ENCODE results near the gene FBXL22.
"Not testable (repeated sequence)": the region's sequence is repeated elsewhere in the genome, so short reads cannot be mapped to it uniquely, and the experiment has no call there.

The FBXL22 gene

DNA sequence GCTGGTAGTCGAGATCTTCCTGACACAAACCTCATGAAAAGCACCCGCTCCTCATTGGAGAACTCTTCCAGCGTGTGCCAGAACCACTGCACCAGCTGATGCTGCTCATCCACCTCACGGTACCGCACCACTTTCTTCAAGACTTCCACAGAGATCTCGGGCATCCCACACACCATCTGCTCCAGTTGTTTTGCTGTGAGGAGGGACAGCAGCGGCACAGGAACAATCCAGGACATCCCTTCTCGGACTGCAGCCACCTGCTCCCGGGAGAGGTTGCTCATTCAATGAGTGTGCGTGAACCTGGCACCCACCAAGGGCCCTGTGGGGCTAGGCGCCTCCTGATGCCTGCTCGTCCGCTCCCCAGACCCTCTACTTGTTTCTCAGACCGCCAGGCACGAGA is 15.1 kb downstream of the FBXL22 start:
- DNase-seq (ENCODE audit: low read depth): no peak

DNA sequence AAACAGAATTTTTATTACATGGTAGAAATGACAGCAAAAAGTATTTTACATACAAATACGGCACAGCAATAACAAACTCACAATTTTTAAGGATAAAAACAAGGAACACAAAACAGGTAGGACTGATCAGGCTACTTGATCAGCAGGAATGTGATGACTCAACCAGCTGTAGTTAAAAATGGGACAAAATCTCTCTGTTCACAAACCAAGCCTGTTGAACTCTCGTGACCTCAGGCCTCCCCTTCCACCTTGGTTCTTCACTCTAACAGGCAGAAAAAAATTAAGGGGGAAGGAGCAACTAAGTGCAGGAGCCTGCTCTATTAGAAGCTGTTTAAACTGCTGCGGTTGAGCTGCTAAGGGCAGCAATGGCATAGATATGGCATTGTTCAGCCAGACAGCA is 18.7 kb downstream of the FBXL22 start:
- DNase-seq (ENCODE audit: low read depth): no peak

DNA sequence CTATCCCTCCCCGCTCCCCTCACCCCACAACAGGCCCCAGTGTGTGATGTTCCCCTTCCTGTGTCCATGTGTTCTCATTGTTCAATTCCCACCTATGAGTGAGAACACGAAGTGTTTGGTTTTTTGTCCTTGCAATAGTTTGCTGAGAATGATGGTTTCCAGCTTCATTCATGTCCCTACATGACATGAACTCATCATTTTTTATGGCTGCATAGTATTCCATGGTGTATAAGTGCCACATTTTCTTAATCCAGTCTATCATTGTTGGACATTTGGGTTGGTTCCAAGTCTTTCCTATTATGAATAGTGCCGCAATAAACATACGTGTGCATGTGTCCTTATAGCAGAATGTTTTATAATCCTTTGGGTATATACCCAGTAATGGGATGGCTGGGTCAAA is 20.0 kb downstream of the FBXL22 start:
- not testable (repeated sequence) for DNase-seq (ENCODE audit: low read depth)

GRCh38 chr15:63617627-63618026 is 20.4 kb downstream of the FBXL22 start:
- DNase-seq (ENCODE audit: low read depth): not testable (repeated sequence)

GRCh38 chr15:63620760-63621159 is 23.6 kb downstream of the FBXL22 start:
- not testable (repeated sequence) for DNase-seq (ENCODE audit: low read depth)

GRCh38 chr15:63623232-63623969 is 26.2 kb downstream of the FBXL22 start:
- DNase-seq (ENCODE audit: low read depth): no peak

- no peak for DNase-seq (ENCODE audit: low read depth)
Observed at GRCh38 chr15:63626955-63627354, 29.8 kb downstream of the FBXL22 start.

DNA sequence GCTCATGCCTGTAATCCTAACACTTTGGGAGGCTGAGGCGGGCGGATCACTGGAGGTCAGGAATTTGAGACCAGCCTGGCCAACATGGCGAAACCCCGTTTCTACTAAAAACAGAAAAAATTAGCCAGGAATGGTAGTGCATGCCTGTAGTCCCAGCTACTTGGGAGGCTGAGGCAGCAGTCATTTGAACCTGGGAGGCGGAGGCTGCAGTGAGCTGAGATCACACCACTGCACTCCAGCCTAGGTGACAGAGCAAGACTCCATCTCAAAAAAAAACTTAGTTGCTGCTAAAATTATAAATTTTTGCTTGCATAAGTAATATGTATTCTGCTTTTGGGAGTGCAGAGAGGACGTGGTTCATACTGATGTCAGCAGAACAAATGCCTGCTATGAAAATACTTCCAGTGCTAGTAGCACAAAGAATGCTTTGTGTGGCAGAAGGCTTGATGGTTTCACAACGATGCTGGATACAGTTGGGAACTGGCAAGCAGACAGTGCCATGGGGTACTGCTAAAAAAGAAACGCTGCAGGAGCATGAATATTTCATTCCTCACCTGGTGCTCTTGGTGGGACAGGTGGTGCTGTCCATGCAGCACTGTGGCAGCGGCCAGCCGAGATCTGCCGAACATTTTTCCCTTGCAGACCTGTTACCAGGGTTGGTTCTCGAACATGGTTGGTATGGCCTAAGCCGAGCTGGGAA is 31.1 kb downstream of the FBXL22 start:
- peak; percentile 21 for DNase-seq (ENCODE audit: low read depth)

- DNase-seq (ENCODE audit: low read depth): no peak
Observed at GRCh38 chr15:63630036-63630751, 33.0 kb downstream of the FBXL22 start.

- DNase-seq (ENCODE audit: low read depth): no peak
Observed at GRCh38 chr15:63633312-63633711, 36.1 kb downstream of the FBXL22 start.

DNA sequence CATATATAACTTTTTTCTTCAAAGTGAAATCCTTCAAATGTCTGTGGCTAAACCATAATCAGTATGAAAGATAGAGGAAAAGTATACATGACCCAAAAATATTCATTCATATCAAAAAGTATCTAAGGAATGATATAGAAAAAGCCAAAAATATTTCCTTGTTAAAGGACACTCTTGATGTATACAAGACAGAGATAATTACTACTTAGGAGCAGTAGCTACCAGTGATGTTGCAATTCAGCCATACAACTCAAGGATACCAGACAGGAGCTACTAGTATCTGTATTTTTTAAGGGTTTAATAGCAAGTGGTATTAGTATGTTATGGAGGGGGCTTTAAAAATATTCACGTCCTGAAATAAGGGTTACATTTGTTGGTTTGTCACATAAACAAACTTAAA is 37.0 kb downstream of the FBXL22 start:
- no peak for DNase-seq (ENCODE audit: low read depth)

GRCh38 chr15:63636518-63637061 is 39.4 kb downstream of the FBXL22 start:
- DNase-seq (ENCODE audit: low read depth): no peak

DNA sequence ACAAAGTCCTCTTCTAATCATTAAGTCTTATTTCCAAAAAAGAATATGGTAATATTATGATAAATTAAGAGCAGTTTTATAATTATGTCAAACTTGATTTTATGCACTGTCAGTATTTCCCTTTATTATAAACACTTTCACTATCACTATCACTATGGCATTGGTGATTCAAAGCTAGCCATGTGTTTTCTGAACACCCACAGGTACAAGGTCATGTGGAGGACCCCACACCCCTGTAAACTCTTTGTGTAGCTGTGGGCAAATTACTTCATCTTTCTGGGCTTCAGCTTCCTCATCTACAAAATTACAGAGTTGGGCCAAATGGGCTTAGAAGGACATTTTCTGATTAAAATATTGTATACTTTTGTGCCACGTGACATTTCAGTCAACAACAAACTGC is 41.7 kb downstream of the FBXL22 start:
- DNase-seq (ENCODE audit: low read depth): no peak

GRCh38 chr15:63640146-63640545 is 43.0 kb downstream of the FBXL22 start:
- no peak for DNase-seq (ENCODE audit: low read depth)
